Duodenal mucosa (tissue), 2 donors: ENCODE measurements around the gene PDZRN4.

Experiments used
- H3K27ac ChIP-seq: one replicate; pipeline ENCODE4 v1.7.0; 2013; ENCODE audit warnings: low read depth, low read length
- H3K27me3 ChIP-seq, 2 donors: one replicate each; pipeline ENCODE4 v1.7.0; 2013; ENCODE audit warnings: low read length in 2 of 2, control low read depth in 1 of 2; ENCODE audit not compliant: insufficient read depth in 2 of 2, control insufficient read depth in 1 of 2
- H3K36me3 ChIP-seq, 2 donors: one replicate each; pipeline ENCODE4 v1.7.0; 2013; ENCODE audit warnings: low read length in 2 of 2, control low read depth in 1 of 2; ENCODE audit not compliant: insufficient read depth in 2 of 2, control insufficient read depth in 1 of 2
- H3K4me1 ChIP-seq, 2 donors: one replicate each; pipeline ENCODE4 v1.7.0; 2013; ENCODE audit warnings: low read length in 2 of 2, control low read depth in 1 of 2; ENCODE audit not compliant: insufficient read depth in 2 of 2, control insufficient read depth in 1 of 2
- H3K4me3 ChIP-seq, 2 donors: one replicate each; pipeline ENCODE4 v1.7.0; 2013; ENCODE audit warnings: low read length in 2 of 2, low read depth in 1 of 2
- H3K9ac ChIP-seq, 2 donors: one replicate each; pipeline ENCODE4 v1.7.0; 2013; ENCODE audit warnings: low read length in 2 of 2, low read depth in 1 of 2
- H3K9me3 ChIP-seq, 2 donors: one replicate each; pipeline ENCODE4 v1.7.0; 2013; ENCODE audit warnings: low read length in 2 of 2, control low read depth in 1 of 2; ENCODE audit not compliant: control insufficient read depth in 1 of 2

Gene PDZRN4

DNA sequence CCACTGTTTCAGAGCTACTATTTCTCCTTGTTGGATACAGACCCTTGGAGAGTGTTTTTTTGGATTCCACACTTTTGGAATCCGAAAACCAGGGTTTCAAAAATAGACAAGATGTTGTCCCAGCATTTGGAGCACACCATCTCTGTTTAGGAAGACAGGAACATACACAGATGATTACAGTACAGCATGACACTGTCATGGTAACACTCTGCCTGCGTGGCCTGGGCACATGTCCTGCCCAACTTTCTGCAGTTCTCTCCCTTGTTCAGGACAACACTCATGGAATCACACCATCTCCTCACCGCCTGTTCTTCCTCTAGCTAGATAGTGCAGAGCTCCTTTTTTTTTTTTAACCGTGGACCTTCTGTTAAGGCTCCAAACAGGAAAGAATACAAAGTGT, 369.2 kb downstream of the PDZRN4 start:
- no peaks in the 10 kb centered on the region for H3K36me3 ChIP-seq
- no peaks in the 10 kb centered on the region for H3K27me3 ChIP-seq
- H3K4me3 ChIP-seq = no peak overlapping the region
- H3K4me1 ChIP-seq = no peaks in the 10 kb centered on the region
- no peaks in the 10 kb centered on the region for H3K9me3 ChIP-seq
- H3K9ac ChIP-seq = no peak overlapping the region
- no peak overlapping the region for H3K27ac ChIP-seq

DNA sequence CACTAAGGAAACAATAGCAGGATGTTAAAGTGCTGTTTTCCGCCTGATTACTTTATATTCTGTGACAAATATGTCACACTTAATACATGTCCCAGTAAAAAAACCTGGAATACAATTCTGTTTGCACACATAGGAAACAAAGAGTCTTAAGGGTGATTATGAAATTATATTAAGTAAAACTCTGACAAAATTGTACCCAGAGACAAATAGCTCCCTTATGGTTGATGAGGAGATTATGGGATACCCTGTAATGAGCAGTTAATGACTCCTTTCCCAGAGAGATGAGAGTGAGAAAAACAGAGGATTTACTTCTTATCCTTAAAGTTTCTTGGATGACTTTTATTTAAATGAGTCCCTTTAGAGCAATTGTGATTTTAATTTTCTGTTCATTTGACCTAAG, 370.6 kb downstream of the PDZRN4 start:
- Histone ChIP-seq H3K9ac (no peak overlapping the region), H3K4me3 (no peak overlapping the region), H3K4me1 (no peaks in the 10 kb centered on the region), H3K27me3 (no peaks in the 10 kb centered on the region), H3K36me3 (no peaks in the 10 kb centered on the region), H3K27ac (no peak overlapping the region), H3K9me3 (no peaks in the 10 kb centered on the region)

DNA sequence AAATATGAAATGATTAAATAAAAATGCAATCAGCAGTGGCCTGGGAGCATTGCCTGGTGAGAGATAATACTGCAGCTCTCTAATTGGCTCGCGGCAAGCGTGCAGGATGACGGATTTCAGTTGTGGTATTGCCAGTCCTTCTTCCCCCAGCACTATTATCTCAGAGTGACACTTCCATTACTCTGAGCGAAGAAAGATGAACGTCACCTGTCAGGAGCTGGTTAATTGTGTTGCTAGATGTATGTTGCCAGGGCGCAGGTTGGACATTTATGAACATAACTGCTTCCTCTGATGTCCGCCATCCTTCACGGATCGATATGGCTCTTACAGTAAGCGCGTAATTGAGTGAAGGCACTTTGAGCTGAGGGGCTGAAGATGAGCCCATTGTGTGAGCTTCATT, 374.9 kb downstream of the PDZRN4 start:
- no peaks in the 10 kb centered on the region for H3K9me3 ChIP-seq
- H3K4me3 ChIP-seq = no peak overlapping the region
- H3K27ac ChIP-seq = no peak overlapping the region
- H3K36me3 ChIP-seq = no peaks in the 10 kb centered on the region
- H3K27me3 ChIP-seq = no peaks in the 10 kb centered on the region
- no peak overlapping the region for H3K9ac ChIP-seq
- H3K4me1 ChIP-seq = no peaks in the 10 kb centered on the region

DNA sequence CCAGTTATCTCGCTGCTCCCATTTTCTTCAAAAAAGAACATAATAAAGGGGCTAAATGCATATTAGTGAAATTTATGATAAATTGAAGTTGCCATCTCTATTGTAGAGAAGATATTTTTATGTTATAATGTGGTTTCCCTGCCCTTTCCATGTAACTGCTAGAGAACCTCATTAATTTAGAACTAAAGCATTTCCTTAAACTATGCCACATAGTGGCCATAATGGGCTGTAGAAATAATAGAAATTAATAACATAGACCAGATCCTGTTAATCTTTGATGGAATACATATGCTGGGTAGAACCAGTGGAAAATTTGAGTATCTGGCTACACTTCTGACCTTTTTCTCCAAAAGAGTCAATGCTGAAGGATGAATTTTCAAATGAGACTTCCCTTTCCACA, 376.7 kb downstream of the PDZRN4 start:
- Histone ChIP-seq H3K27me3 (no peaks in the 10 kb centered on the region), H3K36me3 (no peaks in the 10 kb centered on the region), H3K4me3 (no peak overlapping the region), H3K9me3 (no peaks in the 10 kb centered on the region), H3K9ac (no peak overlapping the region), H3K27ac (no peak overlapping the region), H3K4me1 (no peaks in the 10 kb centered on the region)

DNA sequence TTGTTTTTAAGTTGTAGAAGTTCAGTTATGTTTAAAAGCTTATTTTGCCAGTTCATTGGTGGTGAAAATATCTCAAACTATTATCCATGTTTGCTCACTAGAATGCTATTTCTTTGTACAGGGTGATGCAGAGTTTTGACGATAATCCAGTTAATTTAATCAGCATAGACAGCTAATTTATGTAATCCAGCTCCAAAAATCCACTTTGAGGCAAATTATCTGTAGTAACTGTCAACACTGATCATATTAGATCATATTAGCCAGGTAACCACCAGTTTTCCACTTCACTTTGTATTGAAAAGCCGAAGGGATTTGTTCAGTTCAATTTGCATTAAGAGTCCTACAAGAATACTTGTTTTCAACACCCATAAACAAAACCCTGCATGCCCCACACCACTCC, 378.6 kb downstream of the PDZRN4 start:
- no peaks in the 10 kb centered on the region for H3K36me3 ChIP-seq
- no peak overlapping the region for H3K27ac ChIP-seq
- no peak overlapping the region for H3K4me3 ChIP-seq
- H3K27me3 ChIP-seq = no peaks in the 10 kb centered on the region
- no peak overlapping the region for H3K9ac ChIP-seq
- no peaks in the 10 kb centered on the region for H3K4me1 ChIP-seq
- H3K9me3 ChIP-seq = no peaks in the 10 kb centered on the region

DNA sequence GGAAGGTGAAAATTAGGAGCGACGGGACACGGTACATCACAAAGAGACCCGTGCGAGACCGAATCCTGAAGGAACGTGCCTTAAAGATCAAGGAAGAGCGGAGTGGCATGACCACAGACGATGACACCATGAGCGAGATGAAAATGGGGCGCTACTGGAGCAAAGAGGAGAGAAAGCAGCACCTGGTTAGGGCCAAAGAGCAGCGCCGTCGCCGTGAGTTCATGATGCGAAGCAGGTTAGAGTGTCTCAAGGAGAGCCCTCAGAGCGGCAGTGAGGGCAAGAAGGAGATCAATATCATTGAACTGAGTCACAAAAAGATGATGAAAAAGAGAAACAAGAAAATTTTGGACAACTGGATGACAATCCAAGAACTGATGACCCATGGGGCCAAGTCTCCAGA, 385.3 kb downstream of the PDZRN4 start:
- no peaks in the 10 kb centered on the region for H3K27me3 ChIP-seq
- H3K4me1 ChIP-seq = no peaks in the 10 kb centered on the region
- no peak overlapping the region for H3K27ac ChIP-seq
- H3K9me3 ChIP-seq = no peaks in the 10 kb centered on the region
- H3K36me3 ChIP-seq = no peaks in the 10 kb centered on the region
- H3K4me3 ChIP-seq = no peak overlapping the region
- no peak overlapping the region for H3K9ac ChIP-seq

DNA sequence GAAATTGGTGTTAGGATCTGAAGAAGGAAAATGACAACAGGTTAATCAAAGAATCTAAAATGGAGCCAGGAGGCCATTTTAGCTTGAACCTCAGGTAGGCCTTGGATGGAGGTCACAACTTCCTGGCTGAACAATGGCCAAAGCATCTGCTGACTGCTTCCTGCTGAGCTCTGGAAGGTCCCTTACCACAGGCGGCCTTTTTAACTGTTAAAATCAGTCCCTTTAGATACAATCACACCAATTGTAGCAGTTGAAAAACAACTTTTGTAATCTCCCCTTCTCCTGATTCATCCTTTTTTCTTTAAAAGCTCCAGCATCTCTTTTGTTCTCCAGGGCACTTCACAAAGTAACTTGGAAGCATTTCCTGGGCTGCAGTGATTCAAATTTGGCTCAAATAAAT, 388.8 kb downstream of the PDZRN4 start:
- no peaks in the 10 kb centered on the region for H3K36me3 ChIP-seq
- H3K4me1 ChIP-seq = no peaks in the 10 kb centered on the region
- no peak overlapping the region for H3K27ac ChIP-seq
- no peak overlapping the region for H3K9ac ChIP-seq
- H3K27me3 ChIP-seq = no peaks in the 10 kb centered on the region
- H3K4me3 ChIP-seq = no peak overlapping the region
- H3K9me3 ChIP-seq = no peaks in the 10 kb centered on the region

DNA sequence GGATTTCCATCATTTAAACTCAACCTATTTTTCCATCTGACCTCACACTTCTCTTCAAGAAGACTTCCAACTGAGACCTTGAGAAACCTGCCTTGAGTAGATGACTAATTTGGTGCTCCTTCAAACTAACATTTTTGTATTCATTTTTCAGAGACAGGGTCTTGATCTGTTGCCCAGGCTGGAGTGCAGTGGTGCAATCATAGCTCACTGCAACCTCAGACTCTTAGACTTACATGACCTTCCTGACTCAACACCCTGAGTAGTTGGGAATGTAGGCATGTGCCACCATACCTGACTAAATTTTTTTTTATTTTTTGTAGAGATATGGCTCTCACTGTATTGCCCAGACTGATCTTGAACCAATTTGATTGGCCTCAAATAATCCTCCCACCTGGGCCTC, 389.9 kb downstream of the PDZRN4 start:
- Histone ChIP-seq H3K9me3 (no peaks in the 10 kb centered on the region), H3K27me3 (no peaks in the 10 kb centered on the region), H3K36me3 (no peaks in the 10 kb centered on the region), H3K27ac (no peak overlapping the region), H3K9ac (no peak overlapping the region), H3K4me3 (no peak overlapping the region), H3K4me1 (no peaks in the 10 kb centered on the region)

DNA sequence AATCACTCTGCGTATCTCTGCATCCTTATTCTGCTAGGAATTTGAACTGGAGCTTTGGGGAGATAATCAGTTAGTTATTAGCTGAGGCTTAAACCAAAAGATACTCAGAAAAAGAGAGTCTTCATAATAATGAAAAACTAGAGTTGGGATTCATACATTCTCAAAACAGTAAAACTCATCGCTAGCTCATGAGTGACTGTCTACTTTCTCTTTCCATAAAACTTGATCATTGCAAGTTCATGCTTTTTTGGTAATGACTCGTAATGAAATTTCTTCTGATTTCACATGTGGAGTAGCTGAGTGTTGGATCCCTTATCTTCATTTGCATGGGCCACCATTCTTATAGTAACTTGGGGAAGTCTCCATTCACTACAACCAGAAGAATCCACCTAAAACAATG, 397.7 kb downstream of the PDZRN4 start:
- Histone ChIP-seq H3K4me1 (no peaks in the 10 kb centered on the region), H3K4me3 (no peak overlapping the region), H3K27ac (no peak overlapping the region), H3K27me3 (no peaks in the 10 kb centered on the region), H3K9me3 (no peaks in the 10 kb centered on the region), H3K36me3 (no peaks in the 10 kb centered on the region), H3K9ac (no peak overlapping the region)

DNA sequence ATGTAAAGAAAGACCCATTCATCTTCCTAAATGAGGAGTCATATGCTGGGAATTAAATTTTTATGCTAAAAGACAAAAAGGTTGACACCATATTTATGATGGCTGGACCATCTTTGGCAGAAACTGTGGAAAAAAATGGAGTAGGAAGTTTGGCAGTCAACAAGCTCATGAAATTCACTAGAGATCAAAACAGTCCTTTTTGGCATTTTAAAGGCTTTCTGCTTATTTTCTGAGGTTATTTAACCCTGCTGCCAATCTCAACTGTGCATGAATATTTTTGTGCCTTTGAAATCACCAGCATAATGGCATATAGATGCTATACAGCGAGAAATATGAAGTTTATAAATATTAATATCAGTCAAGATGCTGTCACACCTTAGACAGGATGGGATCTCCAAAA, 399.5 kb downstream of the PDZRN4 start:
- no peak overlapping the region for H3K4me3 ChIP-seq
- H3K27me3 ChIP-seq = no peaks in the 10 kb centered on the region
- no peaks in the 10 kb centered on the region for H3K9me3 ChIP-seq
- no peak overlapping the region for H3K9ac ChIP-seq
- H3K27ac ChIP-seq = no peak overlapping the region
- no peaks in the 10 kb centered on the region for H3K36me3 ChIP-seq
- no peaks in the 10 kb centered on the region for H3K4me1 ChIP-seq

DNA sequence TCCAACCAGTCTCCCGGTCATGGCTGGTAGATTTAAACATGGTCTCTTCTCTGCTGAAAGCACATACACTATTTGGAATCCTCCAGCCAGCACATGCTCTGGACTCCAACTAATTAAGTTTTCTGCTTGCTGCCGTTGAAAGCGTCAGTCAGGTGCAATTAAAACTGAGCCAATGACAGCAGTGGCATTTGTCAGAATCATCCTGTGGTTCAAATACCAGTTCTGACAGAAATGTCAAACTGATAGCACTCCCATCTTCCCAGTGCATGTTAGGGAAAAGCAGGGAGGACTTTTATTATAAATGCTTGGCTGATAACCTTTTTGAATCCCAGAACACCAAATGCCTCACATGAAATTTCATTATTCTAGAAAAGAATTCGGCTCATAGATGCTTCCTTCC, 401.8 kb downstream of the PDZRN4 start:
- Histone ChIP-seq H3K9me3 (no peaks in the 10 kb centered on the region), H3K4me3 (no peak overlapping the region), H3K27ac (no peak overlapping the region), H3K9ac (no peak overlapping the region), H3K36me3 (no peaks in the 10 kb centered on the region), H3K27me3 (no peaks in the 10 kb centered on the region), H3K4me1 (no peaks in the 10 kb centered on the region)
